ENCODE data around the gene NRDC. TPM values are rescaled to one million over a fixed set of nuclear protein-coding genes. Genes with fewer than 3 reads are reported as not detected.

Gene NRDC
- total RNA-seq, 1 experiment from 2014 or later: 147 TPM

- Mint-ChIP-seq H3K4me1 (no peaks in the 10 kb centered on the region), H3K9me3 (no peaks in the 10 kb centered on the region), H3K27ac (no peak overlapping the region; a peak in 1 of 7 replicates), H3K36me3 (ENCODE audit: insufficient read depth in 1 of 3, low read depth in 3 of 3) (peaks cover 6 to 65% (median 58%) of the 10 kb centered on the region in 3 experiments; a peak in 6 of 7 replicates), H3K27me3 (ENCODE audit: low read depth) (no peaks in the 10 kb centered on the region), H3K4me3 (no peak overlapping the region)
- no CpG with 5 or more reads among the region's 3 CpGs for WGBS (ENCODE audit: extremely low coverage, insufficient read length, low lambda C conversion rate)
- H4K20me1 ChIP-seq (ENCODE audit: control insufficient read depth, insufficient read depth, insufficient read length): no peaks in the 10 kb centered on the region
- TF ChIP-seq, protein P1, sequence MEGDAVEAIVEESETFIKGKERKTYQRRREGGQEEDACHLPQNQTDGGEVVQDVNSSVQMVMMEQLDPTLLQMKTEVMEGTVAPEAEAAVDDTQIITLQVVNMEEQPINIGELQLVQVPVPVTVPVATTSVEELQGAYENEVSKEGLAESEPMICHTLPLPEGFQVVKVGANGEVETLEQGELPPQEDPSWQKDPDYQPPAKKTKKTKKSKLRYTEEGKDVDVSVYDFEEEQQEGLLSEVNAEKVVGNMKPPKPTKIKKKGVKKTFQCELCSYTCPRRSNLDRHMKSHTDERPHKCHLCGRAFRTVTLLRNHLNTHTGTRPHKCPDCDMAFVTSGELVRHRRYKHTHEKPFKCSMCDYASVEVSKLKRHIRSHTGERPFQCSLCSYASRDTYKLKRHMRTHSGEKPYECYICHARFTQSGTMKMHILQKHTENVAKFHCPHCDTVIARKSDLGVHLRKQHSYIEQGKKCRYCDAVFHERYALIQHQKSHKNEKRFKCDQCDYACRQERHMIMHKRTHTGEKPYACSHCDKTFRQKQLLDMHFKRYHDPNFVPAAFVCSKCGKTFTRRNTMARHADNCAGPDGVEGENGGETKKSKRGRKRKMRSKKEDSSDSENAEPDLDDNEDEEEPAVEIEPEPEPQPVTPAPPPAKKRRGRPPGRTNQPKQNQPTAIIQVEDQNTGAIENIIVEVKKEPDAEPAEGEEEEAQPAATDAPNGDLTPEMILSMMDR (conservative IDR thresholded peaks at IDR 0.05): no peak
- no peak overlapping the region for H3K27ac ChIP-seq (ENCODE audit: insufficient read length, low read depth, low read length)
- no peak overlapping the region for H3K56ac ChIP-seq (ENCODE audit: insufficient read length, low read depth, low read length)
- no peak overlapping the region for H3K9ac ChIP-seq (ENCODE audit: extremely low read depth, insufficient read length, low read length)
- H2AK5ac ChIP-seq (ENCODE audit: insufficient read length, low read length): no peak overlapping the region
- no peak overlapping the region for H2AFZ ChIP-seq (ENCODE audit: low read length)
- H2BK15ac ChIP-seq (ENCODE audit: low read depth, low read length): no peak overlapping the region
- no peak for DNase-seq
- H3K9me3 ChIP-seq (ENCODE audit: control insufficient read depth, low read depth, low read length): no peaks in the 10 kb centered on the region
- H4K8ac ChIP-seq (replicated peaks; ENCODE audit: insufficient read length, low read depth, low read length): no peak overlapping the region
- H2BK12ac ChIP-seq (ENCODE audit: insufficient read length, low read depth, low read length): no peak overlapping the region
- no peaks in the 10 kb centered on the region for H3K27me3 ChIP-seq (ENCODE audit: insufficient read depth, low read length)
- no peak overlapping the region for H3K18ac ChIP-seq (ENCODE audit: insufficient read length, low read depth, low read length)
- H4K5ac ChIP-seq (ENCODE audit: insufficient read length, low read depth, low read length): no peak overlapping the region
- no peak overlapping the region for H4K91ac ChIP-seq (ENCODE audit: insufficient read length, low read depth, low read length)
- no peak overlapping the region for H3K4me2 ChIP-seq (ENCODE audit: insufficient read depth, insufficient read length, low read length)
- no peak overlapping the region for H3T11ph ChIP-seq (ENCODE audit: low read length)
- H3K23me2 ChIP-seq (ENCODE audit: insufficient read length, low read depth, low read length, poor library complexity, severe bottlenecking): no peaks in the 10 kb centered on the region
- no peak overlapping the region for H3K23ac ChIP-seq (ENCODE audit: insufficient read length, low read depth, low read length)
- no peaks in the 10 kb centered on the region for H3K79me1 ChIP-seq (ENCODE audit: insufficient read depth, low read depth, low read length, poor library complexity, severe bottlenecking)
- no peak overlapping the region for H3K4ac ChIP-seq (ENCODE audit: low read depth, low read length)
- H2BK5ac ChIP-seq (ENCODE audit: insufficient read length, low read length): no peak overlapping the region
- H3K14ac ChIP-seq (ENCODE audit: insufficient read depth, low read length): no peak overlapping the region
- H3K4me1 ChIP-seq (ENCODE audit: insufficient read depth, low read length): no peaks in the 10 kb centered on the region
- H3K79me2 ChIP-seq (ENCODE audit: insufficient read depth, low read length): no peaks in the 10 kb centered on the region
- no peak overlapping the region for H2BK20ac ChIP-seq (ENCODE audit: low read depth, low read length, poor library complexity, severe bottlenecking)
- H2BK120ac ChIP-seq (ENCODE audit: low read depth, low read length, poor library complexity, severe bottlenecking): no peak overlapping the region
These were observed 97.6 kb downstream of the NRDC start for GRCh38 chr1:51780927-51781326.

Measured in H9 (cell line).